HFFc6 (cell line): Measurements from ENCODE around the gene SLC9A5. TPM values are rescaled to one million over a fixed set of nuclear protein-coding genes. Genes with fewer than 3 reads are reported as not detected.
A peak's percentile ranks its signal among the peaks of the same experiment; 100 is the strongest.

Experiments used
- DNase-seq: peaks from one replicate; pipeline ENCODE4 v3.0.0-alpha.2; 2018
- H3K27ac Mint-ChIP-seq: 2 replicates; pipeline ENCODE4 v1.8.0; 2020; ENCODE audit warnings: mild to moderate bottlenecking, mixed read lengths
- H3K27me3 Mint-ChIP-seq: 2 replicates; pipeline ENCODE4 v1.8.0; 2021; ENCODE audit warnings: mild to moderate bottlenecking, moderate library complexity, mixed read lengths; ENCODE audit not compliant: insufficient read depth
- H3K36me3 Mint-ChIP-seq: 2 replicates; pipeline ENCODE4 v1.8.0; 2021; ENCODE audit warnings: low read depth, mixed read lengths
- H3K4me1 Mint-ChIP-seq: 2 replicates; pipeline ENCODE4 v1.8.0; 2020; ENCODE audit warnings: low read depth, mixed read lengths
- H3K4me3 Mint-ChIP-seq: 2 replicates; pipeline ENCODE4 v1.8.0; 2020; ENCODE audit warnings: mild to moderate bottlenecking, moderate library complexity, mixed read lengths
- H3K9me3 Mint-ChIP-seq: 2 replicates; pipeline ENCODE4 v1.8.0; 2020; ENCODE audit warnings: mild to moderate bottlenecking, mixed read lengths
- total RNA-seq, 6 experiments: library from RNA; stranded (reverse); fragmentation: NEBNext Ultra II Directional; extraction: Animal tissue kit (Norgen Biotek cat#: 25700); gene quantifications; 2 replicates in 1 of 6; 3 replicates in 5 of 6; pipeline ENCODE4 v1.2.3, GENCODE V29; 2021
- TF ChIP-seq, protein P1 (sequence below): fragments of 200-600 bp; sonication (generic); IDR thresholded peaks from 2 replicates; pipeline ENCODE4 v1.5.0; 2021; ENCODE audit warnings: antibody characterized with exemption, mild to moderate bottlenecking

The SLC9A5 gene
- total RNA-seq, 6 experiments from 2014 or later, result 3.3 to 4.2 (median 3.7) TPM

GRCh38 chr16:67245186-67245585 lies 3.6 kb upstream of the SLC9A5 start:
- peaks cover 70% of the 10 kb centered on the region for H3K4me1 Mint-ChIP-seq
- peak overlapping the region; percentile 89 for H3K4me3 Mint-ChIP-seq

DNA sequence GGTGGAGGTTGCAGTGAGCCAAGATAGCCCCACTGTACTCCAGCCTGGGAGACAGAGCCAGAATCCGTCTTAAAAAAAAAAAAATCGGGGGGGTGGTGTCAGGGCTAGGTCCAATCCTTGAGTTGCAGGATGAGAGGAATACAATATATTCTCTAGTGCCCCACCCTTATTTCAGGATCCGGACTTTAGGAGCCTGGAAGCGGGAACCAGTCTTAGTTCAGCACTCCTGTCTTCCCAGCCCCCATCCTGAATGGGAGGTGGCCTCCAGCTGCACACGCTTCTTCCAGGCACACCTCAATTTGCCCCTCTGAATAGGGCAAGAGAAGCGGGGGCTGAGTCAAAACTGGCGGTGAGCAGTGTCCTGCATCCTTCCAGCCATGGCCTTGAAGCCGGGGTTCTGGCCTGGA lies 3.1 kb upstream of the SLC9A5 start:
- Mint-ChIP-seq H3K9me3 (no peaks in the 10 kb centered on the region), H3K27ac (peak overlapping the region; percentile 97), H3K27me3 (peaks cover 2% of the 10 kb centered on the region), H3K4me1 (peaks cover 70% of the 10 kb centered on the region), H3K4me3 (peak overlapping the region; percentile 89), H3K36me3 (no peaks in the 10 kb centered on the region; the same call in 1 of the 2 replicates)
- DNase-seq, result no peak
- TF ChIP-seq, protein P1, sequence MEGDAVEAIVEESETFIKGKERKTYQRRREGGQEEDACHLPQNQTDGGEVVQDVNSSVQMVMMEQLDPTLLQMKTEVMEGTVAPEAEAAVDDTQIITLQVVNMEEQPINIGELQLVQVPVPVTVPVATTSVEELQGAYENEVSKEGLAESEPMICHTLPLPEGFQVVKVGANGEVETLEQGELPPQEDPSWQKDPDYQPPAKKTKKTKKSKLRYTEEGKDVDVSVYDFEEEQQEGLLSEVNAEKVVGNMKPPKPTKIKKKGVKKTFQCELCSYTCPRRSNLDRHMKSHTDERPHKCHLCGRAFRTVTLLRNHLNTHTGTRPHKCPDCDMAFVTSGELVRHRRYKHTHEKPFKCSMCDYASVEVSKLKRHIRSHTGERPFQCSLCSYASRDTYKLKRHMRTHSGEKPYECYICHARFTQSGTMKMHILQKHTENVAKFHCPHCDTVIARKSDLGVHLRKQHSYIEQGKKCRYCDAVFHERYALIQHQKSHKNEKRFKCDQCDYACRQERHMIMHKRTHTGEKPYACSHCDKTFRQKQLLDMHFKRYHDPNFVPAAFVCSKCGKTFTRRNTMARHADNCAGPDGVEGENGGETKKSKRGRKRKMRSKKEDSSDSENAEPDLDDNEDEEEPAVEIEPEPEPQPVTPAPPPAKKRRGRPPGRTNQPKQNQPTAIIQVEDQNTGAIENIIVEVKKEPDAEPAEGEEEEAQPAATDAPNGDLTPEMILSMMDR, result no peak

More at GRCh38 chr16:67245186-67245585, 3.6 kb upstream of the SLC9A5 start:
- Mint-ChIP-seq H3K27me3 (peaks cover 2% of the 10 kb centered on the region), H3K9me3 (no peaks in the 10 kb centered on the region), H3K36me3 (no peaks in the 10 kb centered on the region; the same call in 1 of the 2 replicates), H3K27ac (peak overlapping the region; percentile 97)
- no peak for DNase-seq
- TF ChIP-seq, protein P1, result no peak

GRCh38 chr16:67246081-67246755 lies 2.6 kb upstream of the SLC9A5 start:
- Mint-ChIP-seq H3K27me3 (peaks cover 2% of the 10 kb centered on the region), H3K36me3 (no peaks in the 10 kb centered on the region; the same call in 1 of the 2 replicates), H3K27ac (peak overlapping the region; percentile 97), H3K4me3 (peak overlapping the region; percentile 89), H3K4me1 (peaks cover 67% of the 10 kb centered on the region), H3K9me3 (no peaks in the 10 kb centered on the region)
- DNase-seq, result peak; percentile 81
- TF ChIP-seq, protein P1, result peak; percentile 68

DNA sequence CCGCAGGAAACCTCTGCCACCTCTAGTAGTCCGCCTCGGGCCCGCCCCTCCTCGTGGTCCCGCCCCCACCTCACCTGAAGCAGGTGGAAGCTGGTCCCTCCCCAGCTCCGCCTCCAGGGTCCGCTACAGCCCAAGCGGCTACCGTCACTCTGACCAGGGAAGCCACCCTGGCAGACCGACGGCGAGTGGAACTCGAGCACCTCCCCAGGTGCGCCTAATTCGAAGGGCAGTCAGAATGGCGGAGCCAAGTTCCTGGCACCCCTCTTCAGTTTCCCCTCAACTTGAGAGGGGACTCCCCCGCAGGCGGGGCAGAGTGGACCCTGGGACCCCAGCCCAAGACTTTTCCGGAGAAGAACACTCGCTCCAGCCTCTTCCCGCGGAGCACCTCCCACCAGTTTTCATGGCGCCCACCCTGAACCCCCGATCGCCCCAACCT lies 2.0 kb upstream of the SLC9A5 start:
- no peak for DNase-seq
- Mint-ChIP-seq H3K9me3 (no peaks in the 10 kb centered on the region), H3K27me3 (peaks cover 2% of the 10 kb centered on the region), H3K27ac (peak overlapping the region; percentile 97), H3K4me3 (peak overlapping the region; percentile 89), H3K36me3 (no peaks in the 10 kb centered on the region; the same call in 1 of the 2 replicates), H3K4me1 (peaks cover 62% of the 10 kb centered on the region)
- TF ChIP-seq, protein P1, result no peak

- Mint-ChIP-seq H3K9me3 (no peaks in the 10 kb centered on the region), H3K4me3 (peak within 1 kb of the TSS; percentile 89), H3K27me3 (peaks cover 2% of the 10 kb centered on the region), H3K27ac (peak within 1 kb of the TSS; percentile 97), H3K4me1 (peaks cover 58% of the 10 kb centered on the region), H3K36me3 (no peaks in the 10 kb centered on the region; the same call in 1 of the 2 replicates)
- TF ChIP-seq, protein P1, result no peak
- peak; percentile 93 for DNase-seq
Observed at GRCh38 chr16:67247192-67248072, 1.3 kb upstream of the SLC9A5 start, which contains the start of gene FHOD1. TSS of gene FHOD1 (minus strand) at chr16:67247481. CDS start at chr16:67247410, 71 bp downstream.
